Muscle of arm (tissue), 12 donors: ENCODE data around the gene FAM171A2. TPM values are rescaled to one million over a fixed set of nuclear protein-coding genes. Genes with fewer than 3 reads are reported as not detected.
"Not testable (repeated sequence)": the region's sequence is repeated elsewhere in the genome, so short reads cannot be mapped to it uniquely, and the experiment has no call there.

Source experiments
- DNase-seq: peaks from one replicate; pipeline ENCODE4 v3.0.0-alpha.2; 2013
- polyA plus RNA-seq, 12 donors: library from polyadenylated mRNA; unstranded; fragments of 120-200 nt; gene quantifications; one replicate each; pipeline ENCODE4 v1.2.1, GENCODE V29; 2013; ENCODE audit not compliant: insufficient read length in 12 of 12

FAM171A2 gene
- polyA plus RNA-seq, 12 donors: 34.7 to 120 (median 69.4) TPM; not detected in 1

DNA sequence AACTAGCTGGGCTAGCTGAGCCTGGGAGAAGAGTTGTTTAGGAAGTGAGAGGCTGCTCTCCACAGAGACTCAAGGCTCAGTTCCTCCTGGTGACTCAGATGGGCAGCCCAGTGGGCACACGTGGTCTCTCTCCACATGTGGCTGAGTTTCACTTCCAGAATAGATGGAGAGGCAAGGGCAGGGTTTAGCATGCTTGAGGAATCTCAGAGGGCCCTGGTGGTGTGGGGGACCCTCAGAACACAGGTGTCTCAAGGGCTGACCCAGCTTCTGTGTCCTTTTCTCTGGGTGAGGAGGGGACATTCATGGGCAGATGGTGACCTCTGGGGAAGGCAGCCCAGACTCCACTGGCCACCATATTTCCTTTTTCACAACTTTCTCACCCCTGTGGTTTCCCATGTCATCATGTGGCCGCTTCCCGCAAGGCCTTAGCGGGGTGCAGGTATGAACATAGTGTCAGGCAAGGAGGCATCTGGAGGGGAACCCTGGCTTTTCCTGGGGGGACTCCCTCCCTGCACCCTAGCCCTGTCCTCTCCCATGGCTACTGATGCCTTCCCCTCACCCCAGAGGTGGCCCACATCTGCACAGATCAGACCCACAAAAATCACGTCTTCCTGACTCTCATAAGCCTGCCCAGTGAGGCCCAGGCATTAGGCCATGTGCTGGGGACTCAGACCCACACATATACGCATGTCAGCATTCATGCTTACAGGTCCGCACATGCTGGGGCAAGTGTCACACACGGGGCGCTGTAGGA lies 15.2 kb downstream of the FAM171A2 start:
- DNase-seq: no peak

DNA sequence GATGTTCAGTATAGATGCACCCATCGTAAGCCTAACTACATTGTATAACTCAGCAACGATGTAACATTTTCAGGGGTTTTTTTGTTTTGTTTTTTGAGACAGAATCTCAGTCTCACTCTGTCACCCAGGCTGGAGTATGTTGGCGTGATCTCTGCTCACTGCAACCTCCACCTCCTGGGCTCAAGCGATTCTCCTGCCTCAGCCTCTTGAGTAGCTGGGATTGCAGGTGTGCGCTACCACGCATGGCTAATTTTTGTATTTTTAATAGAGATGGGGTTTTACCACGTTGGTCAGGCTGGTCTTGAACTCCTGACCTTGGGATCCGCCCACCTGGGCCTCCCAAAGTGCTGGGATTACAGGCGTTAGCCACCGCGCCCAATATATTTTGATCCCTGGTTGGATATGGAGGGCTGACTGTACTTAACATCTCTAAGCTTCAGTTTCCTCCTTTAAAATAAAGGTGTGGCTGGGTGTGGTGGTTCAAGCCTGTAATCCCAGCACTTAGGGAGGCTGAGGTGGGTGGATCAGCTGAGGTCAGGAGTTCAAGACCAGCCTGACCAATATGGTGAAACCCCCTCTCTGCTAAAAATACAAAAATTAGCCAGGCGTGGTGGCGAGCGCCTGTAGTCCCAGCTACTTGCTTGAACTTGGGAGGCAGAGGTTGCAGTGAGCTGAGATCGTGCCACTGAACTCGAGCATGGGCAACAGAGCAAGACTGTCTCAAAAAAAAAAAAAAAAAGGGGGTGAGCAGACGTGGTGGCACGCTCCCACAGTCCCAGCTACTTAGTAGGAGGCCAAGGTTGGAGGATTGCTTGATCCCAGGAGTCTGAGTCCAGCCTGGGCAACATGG lies 16.2 kb downstream of the FAM171A2 start:
- DNase-seq: not testable (repeated sequence)

DNA sequence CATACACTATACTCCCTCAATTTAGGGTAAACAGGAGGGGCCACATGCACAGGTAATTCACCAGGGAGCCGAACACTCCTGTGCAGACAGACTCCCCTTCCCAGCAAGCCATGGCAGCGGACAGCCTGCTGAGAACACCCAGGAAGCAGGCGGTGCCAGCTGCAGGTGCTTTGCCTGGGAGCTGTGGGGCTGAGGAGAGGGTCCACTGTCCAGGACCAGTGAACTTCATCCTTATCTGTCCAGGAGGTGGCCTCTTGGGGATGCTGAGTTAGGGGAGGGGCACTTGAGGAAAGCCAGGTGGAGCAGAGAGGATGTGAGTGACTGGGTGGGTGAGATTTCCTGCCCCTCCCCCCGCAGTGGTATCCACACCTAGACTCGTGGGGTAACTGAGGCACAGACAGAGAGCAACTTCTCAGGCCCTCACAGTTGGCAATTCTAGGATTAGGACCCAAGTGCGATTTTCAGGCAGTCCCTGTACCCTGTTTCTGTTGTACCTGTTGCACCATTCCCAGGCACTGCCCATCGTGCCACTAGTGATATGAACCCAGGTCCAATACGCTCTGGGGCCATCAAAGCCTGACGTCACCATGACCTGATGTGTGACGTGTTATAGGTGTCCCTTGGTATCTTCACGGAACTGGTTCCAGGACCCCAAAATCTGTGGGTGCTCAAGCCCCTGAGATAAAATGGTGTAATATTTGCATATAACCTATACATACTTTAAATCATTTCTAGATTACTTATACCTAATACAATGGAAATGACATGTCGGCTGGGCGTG lies 17.4 kb downstream of the FAM171A2 start:
- DNase-seq: no peak

DNA sequence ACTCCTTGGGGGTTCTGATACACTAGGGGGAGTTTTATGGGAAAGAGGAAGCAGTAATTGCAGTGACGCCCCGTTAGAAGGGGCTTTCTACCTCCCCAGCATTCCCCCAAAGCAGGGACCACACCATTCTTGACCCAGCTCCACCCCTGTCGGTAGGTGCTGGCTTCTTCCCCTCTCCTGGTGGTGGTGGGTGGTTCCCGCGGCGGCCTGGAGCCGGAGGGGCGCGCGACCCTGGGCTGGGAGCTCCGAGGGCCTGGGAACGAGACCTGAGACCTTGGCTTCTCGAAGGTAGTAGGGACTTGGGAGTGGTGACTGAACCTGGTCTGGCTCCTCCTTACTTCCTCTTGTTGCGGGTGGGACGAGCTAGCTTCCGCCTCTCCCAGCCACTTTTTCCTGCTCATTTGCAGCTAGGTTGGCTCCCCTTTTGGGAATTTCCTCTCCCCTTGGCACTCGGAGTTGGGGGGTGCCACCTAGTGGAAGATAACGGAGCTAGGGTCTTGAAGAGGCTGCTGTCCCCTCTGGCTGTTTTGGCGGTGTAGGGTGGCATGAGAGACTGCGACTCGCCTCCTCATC lies 18.1 kb downstream of the FAM171A2 start:
- no peak for DNase-seq

DNA sequence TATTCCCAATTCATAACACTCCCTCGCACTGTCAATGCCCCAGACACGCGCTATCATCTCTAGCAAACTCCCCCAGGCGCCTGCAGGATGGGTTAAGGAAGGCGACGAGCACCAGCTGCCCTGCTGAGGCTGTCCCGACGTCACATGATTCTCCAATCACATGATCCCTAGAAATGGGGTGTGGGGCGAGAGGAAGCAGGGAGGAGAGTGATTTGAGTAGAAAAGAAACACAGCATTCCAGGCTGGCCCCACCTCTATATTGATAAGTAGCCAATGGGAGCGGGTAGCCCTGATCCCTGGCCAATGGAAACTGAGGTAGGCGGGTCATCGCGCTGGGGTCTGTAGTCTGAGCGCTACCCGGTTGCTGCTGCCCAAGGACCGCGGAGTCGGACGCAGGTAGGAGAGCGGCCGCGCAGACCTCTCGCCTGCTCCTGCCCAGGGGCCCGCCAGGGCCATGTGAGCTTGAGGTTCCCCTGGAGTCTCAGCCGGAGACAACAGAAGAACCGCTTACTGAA lies 18.7 kb downstream of the FAM171A2 start, which contains the start of gene GRN:
TSS of gene GRN (plus strand) at position 364 of the 515 bp plus-strand sequence. CDS start 3,863 bp downstream, outside the sequence.
- peak; percentile 98 for DNase-seq

DNA sequence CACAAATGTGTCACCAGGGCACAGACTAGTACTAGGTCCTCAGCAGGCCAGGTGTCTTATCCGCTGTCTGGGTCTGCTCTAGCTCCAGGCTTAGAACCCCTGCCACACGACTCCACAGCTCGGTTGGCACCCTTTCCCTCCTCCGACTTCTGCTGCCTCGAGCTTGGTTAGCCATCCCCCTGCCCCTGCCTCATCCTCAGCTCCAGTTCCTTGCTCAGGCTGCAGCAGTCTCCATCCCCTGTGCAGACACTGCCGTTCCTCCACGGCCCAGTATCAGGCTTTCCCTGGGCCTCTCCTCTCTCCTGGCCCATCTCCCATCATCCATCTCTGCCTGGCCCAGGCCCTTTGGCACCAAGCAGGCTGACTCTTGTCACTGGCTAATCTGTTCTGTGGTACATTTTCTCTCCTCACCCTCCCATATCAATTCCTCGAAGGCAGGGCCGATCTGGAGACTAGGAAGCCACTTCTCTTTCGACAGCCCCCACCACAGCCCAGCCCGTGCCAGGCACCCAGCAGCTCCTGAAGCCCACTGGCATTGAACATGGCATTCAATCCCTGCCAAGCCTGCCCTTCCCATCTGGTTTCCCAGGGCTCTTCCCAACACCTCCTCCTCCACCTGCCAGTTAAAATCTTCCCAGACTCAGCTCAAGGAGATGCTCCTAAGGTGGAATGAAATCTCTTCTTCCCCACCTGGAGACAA lies 20.0 kb downstream of the FAM171A2 start:
- DNase-seq: no peak

DNA sequence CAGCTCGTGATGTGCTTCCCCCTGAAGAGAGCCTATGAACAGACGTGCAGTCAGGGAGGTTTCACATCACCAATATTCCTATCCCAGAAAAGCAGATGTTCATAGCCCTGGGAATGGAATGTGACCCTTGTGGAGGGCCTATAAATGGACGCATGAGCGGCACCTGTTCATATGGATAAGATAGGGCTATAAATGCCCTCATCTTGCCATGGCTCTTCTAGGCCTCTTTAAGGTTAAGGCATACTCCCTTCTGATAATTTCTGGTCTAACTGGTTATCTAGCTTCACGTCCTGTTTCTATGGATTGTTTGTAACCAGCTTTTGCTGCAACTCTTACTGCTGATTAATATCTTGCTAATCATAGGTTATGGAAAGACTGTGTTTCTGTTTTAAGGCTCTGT lies 23.1 kb downstream of the FAM171A2 start:
- DNase-seq: not testable (repeated sequence)

DNA sequence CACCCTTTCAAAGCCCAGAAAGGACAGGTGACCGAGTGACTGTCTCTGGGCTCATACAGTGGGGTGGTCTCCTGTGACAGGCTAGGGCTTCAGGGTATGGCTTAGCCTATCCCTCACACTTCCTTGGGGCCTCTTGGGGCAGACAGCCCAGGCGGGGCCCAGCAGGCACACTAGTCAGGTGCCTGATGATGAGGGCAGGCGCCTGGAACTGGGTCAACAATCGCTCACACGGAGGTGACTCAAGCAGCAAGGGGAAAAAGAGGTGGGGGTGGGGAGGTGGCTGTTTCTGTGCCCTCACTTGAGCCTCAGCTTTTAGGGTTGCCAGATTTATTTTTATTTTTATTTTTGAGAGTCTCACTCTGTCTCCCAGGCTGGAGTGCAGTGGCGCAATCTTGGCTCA lies 25.0 kb downstream of the FAM171A2 start:
- DNase-seq: no peak

DNA sequence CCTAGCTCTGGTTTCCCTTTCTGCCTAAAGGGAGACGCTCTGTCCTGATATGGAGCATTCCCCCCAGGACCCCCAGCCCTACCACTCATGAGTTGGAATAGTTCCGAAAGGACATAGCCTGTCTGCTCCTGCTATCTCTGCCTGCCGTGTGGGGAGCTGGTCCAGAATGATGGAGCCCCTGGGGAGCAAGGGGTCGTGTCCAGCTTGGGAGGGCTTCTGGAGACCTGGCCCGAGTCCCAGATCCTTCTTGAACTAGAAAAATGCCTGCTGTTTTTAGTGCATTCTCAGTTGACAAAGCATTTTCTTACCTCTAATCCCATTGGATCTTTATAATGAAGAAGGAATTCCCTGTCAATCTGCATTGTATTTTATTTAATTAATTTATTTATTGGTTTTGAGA lies 27.7 kb downstream of the FAM171A2 start:
- DNase-seq: no peak

DNA sequence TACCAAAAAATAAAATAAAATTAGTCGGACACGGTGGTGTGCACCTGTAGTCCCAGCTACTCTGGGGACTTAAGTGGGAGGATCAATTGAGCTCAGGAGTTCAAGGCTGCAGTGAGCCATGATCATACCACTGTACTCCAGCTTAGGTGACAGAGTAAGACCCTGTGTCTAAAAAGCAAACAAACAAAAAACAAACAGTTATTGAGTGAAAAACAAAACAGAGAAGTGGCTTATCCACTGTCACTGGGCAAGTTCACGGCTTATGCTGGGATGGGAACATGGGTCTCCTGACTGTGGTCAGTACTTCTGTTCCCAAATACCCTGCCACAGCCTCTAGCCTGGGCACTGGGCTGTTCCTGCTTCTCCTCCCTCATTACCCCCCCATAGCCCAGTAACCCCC lies 28.1 kb downstream of the FAM171A2 start:
- no peak for DNase-seq

DNA sequence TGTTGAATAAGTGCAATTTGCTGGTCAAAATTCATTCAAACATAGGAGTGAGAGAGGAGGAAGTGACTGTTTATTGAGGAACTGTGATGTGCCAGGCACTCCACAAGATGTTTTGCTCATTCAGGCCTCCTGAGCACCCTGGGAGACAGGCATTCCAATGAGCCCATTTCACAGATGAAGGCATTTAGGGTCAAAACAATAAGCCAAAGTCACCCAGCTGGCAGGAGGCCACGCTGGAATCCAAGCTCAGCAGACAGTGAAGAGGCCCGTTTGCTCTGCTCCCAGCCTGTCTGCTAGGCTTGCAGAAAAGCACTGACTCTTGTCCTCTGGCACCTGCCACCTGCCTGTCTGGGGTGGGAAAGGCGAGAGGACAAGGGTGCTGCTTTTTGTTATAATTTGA lies 28.9 kb downstream of the FAM171A2 start:
- DNase-seq: no peak

DNA sequence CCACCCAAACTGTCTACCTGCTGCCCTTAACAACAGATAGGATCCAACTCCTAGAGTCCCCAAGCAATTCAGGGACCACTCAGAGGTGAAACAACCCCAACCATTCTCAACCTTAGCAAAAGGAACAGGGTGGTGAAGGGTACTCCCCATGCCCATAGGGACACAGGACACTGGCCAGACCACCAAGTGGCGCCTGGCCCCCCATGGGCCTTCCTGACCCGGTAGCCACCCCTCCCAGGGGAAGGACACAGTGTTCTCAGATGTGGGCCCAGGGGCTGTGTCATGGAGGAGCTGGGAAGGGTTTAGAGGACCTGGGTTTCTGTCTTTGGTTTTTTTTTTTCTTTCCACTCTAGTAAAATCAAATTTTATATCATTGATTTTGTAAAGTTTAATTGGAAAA lies 29.3 kb downstream of the FAM171A2 start:
- DNase-seq: no peak

DNA sequence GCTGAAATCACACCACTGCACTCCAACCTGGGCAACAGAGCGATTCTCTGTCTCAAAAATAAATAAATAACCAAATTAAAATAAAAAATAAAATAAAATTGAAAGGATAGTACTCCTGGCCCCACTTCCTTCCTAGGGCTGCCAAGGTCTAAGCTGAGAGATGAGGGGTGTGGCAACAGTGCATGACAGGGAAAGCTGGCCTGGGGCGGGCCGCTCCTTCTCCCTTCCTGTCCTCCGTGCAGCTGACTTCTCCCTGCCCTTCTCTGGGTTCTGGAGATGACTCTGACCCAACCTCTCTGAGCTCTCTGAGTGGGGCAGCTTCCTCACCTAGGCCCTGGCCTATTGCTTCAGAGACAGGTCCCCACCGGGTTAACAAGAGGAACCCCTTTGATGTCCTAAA lies 30.3 kb downstream of the FAM171A2 start:
- no peak for DNase-seq

DNA sequence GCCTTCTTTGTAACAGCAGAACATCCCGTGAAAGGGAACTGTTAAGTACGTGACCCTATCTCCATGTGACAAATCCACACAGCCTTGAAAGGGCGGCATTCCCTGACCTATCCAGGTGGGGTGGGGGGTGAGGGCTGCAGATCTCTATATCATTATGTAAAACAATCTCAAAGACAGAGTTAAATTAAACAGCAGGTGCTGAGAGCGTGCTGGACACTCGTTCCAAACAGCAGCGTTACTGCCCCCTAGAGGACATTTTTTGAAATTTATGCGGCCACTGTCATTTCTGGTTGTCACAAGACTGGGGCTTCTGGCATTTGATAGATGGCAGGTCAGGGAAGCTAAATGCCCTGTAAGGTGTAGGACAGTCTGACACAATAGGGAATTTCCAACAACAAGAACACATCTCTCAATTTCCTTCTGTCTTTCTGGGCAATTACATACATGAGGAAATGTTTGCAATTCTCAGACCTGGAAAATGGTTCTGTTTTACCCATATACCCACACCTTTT lies 32.3 kb downstream of the FAM171A2 start:
- DNase-seq: peak; percentile 83

DNA sequence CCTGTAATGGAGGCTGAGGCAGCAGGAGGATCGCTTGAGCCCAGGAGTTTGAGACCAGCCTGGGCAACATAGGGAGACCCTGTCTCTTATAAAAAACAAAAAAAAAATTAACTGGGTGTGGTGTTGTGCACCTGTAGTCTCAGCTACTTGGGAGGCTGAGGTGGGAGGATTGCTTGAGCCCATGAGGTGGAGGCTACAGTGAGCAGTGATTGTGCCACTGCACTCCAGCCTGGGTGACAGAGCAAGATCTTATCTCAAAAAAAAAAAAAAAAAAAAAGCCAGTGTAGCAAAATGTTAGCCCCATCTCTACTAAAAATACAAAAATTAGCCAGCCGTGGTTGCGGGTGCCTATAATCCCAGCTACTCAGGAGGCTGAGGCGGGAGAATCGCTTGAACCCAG lies 33.4 kb downstream of the FAM171A2 start:
- not testable (repeated sequence) for DNase-seq

DNA sequence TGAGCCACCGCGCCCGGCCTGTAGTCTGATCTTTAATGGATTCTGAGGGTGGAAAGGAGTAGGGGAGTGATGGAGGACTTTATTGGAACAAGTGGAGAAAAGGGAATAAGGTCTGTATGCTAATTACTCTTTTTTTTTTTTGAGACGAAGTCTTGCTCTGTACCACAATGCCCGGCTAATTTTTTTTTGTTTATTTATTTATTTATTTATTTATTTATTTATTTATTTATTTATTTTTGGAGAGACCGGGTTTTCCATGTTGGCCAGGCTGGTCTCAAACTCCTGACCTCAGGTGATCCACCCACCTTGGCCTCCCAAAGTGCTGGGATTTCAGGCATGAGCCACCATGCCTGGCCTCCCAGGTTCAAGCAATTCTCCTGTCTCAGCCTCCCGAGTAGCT lies 34.1 kb downstream of the FAM171A2 start:
- DNase-seq: not testable (repeated sequence)

DNA sequence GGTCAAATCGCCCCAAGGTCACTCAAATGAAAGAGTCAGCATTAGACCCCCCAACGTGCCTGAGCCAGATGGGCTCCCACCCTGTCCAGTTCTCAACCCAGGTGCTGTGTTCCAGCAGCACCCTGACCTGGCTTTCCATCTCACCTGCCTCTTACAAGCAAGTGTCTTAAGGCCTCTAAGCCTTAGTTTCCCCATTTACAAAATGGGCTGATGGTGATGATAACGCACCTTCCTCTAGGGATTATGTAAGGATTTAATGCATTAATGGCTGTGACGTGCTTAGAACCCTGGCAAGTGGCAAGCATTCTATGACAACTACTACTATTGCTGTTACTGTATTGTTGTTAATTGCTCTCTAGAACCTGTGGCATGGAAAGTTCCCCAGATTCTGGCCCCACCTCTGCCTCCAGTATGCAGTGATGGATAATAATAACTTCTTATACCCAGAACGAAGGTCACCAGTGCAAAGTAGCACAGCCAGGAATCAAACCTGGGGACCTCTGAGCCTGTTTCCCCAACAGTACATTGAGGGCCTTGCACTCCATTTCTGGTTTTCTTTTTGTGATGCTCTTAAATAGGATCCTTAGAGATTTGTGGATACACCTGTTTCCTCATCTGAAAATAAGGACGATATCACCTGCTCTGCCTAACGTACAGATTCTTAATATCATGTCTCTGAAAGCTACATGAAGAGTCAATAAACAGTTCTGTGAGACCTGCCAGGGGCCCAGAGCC lies 35.8 kb downstream of the FAM171A2 start:
- no peak for DNase-seq

DNA sequence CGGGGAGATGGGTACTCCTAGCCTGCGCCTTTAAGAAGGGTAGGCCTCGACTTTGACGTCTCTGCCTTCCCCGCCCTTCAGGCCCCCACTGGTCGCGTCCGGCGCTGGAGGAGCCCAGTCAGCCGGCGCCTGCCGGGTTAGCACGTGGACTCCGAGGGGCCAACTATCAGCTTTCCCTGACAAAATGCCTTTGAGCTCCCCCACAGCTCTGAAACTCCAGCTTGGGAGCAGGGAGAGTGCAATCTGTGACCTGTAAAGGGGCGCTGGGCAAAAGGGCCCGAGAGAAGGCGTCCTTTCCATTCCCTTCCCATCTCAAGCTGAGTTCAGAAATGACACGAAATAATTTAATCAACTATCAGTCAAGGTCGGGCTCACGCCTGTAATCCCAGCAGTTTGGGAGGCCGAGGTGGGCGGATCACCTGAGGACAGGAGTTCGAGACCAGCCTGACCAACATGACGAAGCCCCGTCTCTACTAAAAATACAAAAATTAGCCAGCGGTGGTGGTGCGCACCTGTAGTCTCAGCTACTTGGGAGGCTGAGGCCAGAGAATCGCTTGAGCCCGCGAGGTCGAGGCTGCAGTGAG lies 36.7 kb downstream of the FAM171A2 start:
- peak; percentile 96 for DNase-seq

DNA sequence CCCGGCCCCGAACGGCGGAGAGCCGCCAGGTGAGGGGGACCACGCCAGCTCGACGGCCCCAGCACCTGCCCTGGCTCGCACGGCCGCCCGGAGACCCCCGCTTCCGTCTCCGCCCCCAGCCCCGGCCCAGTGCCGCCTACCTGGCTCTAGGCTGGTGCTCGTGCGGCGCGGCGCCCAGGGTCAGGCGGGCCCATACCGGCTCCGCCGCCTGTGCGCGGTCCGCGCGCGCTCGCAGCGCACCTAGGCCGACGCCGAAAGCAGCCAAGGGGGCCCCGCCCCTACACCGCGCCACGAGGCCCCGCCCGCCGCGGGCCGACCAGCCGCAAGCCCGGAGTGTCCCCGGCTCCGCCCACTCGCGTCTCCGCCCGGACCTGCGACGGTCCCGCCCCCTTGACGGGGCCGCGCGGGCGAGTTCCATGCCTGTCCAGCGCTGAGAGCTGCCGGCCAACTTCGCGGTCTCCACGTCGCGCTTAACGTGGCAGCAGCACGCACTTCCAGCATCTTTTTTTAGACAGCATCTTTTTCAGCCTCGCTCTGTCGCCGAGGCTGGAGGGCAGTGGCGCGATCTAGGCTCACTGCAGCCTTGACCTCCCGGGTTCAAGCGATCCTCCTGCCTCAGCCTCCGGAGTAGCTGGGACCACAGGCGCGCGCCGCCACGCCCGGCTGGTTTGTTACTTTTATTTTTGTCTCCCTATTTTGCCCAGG lies 38.9 kb downstream of the FAM171A2 start, which contains the start of gene SLC25A39:
TSS of gene SLC25A39 (minus strand) at position 253 of the 705 bp plus-strand sequence. CDS start 1,261 bp downstream, outside the sequence.
- DNase-seq: peak; percentile 94
